ENCODE results near the gene CDH13. TPM values are rescaled to one million over a fixed set of nuclear protein-coding genes. Genes with fewer than 3 reads are reported as not detected.
A peak's percentile ranks its signal among the peaks of the same experiment; 100 is the strongest.

The CDH13 gene
- total RNA-seq, 2 experiments from 2014 or later, result not detected

- H3K27me3 Mint-ChIP-seq, result peaks cover 2% of the 10 kb centered on the region
- ChIA-PET POLR2A (interaction anchor here (0.7 kb wide), 1 partner anchor 484 kb away, joined by 3 read pairs; no protein-coding TSS in a partner anchor), CTCF (interaction anchor here (1.1 to 3.1 kb wide), 2 partner anchors 18 to 484 kb away, joined by 3 to 8 read pairs; no protein-coding TSS in a partner anchor)
Observed at GRCh38 chr16:82653550-82654511, 27.1 kb downstream of the CDH13 start.

GRCh38 chr16:82655072-82655714 lies 28.4 kb downstream of the CDH13 start:
- Mint-ChIP-seq H3K36me3 (ENCODE audit: low read depth) (no peaks in the 10 kb centered on the region), H3K4me1 (peaks cover 90% of the 10 kb centered on the region), H3K9me3 (ENCODE audit: low read depth) (no peaks in the 10 kb centered on the region), H3K27ac (peak overlapping the region; percentile 81), H3K27me3 (no peaks in the 10 kb centered on the region), H3K4me3 (peak overlapping the region; percentile 17)
- intact Hi-C loops (cut with DNase I, micrococcal nuclease), result loop anchor here (1.0 to 10.0 kb wide), 6 partner anchors 14 to 1152 kb away; partner anchors contain the start of gene HSBP1 (in 1 of the 2)
- ATAC-seq (peak; percentile 59), DNase-seq (peak; percentile 87)
- ChIA-PET CTCF (interaction anchor here (0.5 to 3.1 kb wide), 4 partner anchors 8 to 486 kb away, joined by 3 to 8 read pairs (median 3); no protein-coding TSS in a partner anchor), POLR2A (no interaction called here)

More at GRCh38 chr16:82653550-82654511, 27.1 kb downstream of the CDH13 start:
- no peaks in the 10 kb centered on the region for H3K9me3 Mint-ChIP-seq (ENCODE audit: low read depth)
- peak; percentile 72 for DNase-seq
- peak overlapping the region; percentile 88 for H3K27ac Mint-ChIP-seq
- peak; percentile 77 for ATAC-seq
- H3K4me1 Mint-ChIP-seq, result peaks cover 88% of the 10 kb centered on the region
- intact Hi-C loops (cut with DNase I, micrococcal nuclease), result loop anchor here (1.0 to 10.0 kb wide), 9 partner anchors 13 to 1647 kb away; partner anchors contain the start of genes CENPN (in 1 of the 2), CMC2 (in 1 of the 2) and MPHOSPH6 (in 1 of the 2)
- no peaks in the 10 kb centered on the region for H3K36me3 Mint-ChIP-seq (ENCODE audit: low read depth)
- peak overlapping the region; percentile 37 for H3K4me3 Mint-ChIP-seq

GRCh38 chr16:82655720-82656490 lies 29.1 kb downstream of the CDH13 start:
- ChIA-PET POLR2A (no interaction called here), CTCF (interaction anchor here (0.5 to 3.1 kb wide), 5 partner anchors 9 to 392 kb away, joined by 3 to 8 read pairs (median 3); no protein-coding TSS in a partner anchor)
- DNase-seq, result no peak
- H3K9me3 Mint-ChIP-seq (ENCODE audit: low read depth), result no peaks in the 10 kb centered on the region
- H3K36me3 Mint-ChIP-seq (ENCODE audit: low read depth), result no peaks in the 10 kb centered on the region
- no peak for ATAC-seq
- no peak overlapping the region for H3K4me3 Mint-ChIP-seq
- H3K27me3 Mint-ChIP-seq, result no peaks in the 10 kb centered on the region
- intact Hi-C loops (cut with DNase I, micrococcal nuclease), result loop anchor here (1.0 to 10.0 kb wide), 6 partner anchors 15 to 1151 kb away; partner anchors contain the start of gene HSBP1 (in 1 of the 2)
- H3K27ac Mint-ChIP-seq, result peak overlapping the region; percentile 81
- peaks cover 89% of the 10 kb centered on the region for H3K4me1 Mint-ChIP-seq

- ATAC-seq (no peak), DNase-seq (no peak)
- peaks cover 77% of the 10 kb centered on the region for H3K4me1 Mint-ChIP-seq
- CTCF ChIA-PET, result interaction anchor here (1.9 kb wide), 1 partner anchor 16 kb away, joined by 7 read pairs; no protein-coding TSS in a partner anchor
- intact Hi-C loops (cut with DNase I, micrococcal nuclease), result loop anchor here (5.0 to 10.0 kb wide), 3 partner anchors 492 to 1150 kb away; partner anchors contain the start of gene HSBP1 (in 1 of the 2)
- H3K27ac Mint-ChIP-seq, result no peak overlapping the region
- POLR2A ChIA-PET, result no interaction called here
- H3K9me3 Mint-ChIP-seq (ENCODE audit: low read depth), result no peaks in the 10 kb centered on the region
- no peaks in the 10 kb centered on the region for H3K36me3 Mint-ChIP-seq (ENCODE audit: low read depth)
- H3K27me3 Mint-ChIP-seq, result no peaks in the 10 kb centered on the region
- no peak overlapping the region for H3K4me3 Mint-ChIP-seq
Observed at GRCh38 chr16:82657239-82657638, 30.5 kb downstream of the CDH13 start.

GRCh38 chr16:82657786-82658185 lies 31.0 kb downstream of the CDH13 start:
- Mint-ChIP-seq H3K27me3 (no peaks in the 10 kb centered on the region), H3K4me3 (no peak overlapping the region), H3K9me3 (ENCODE audit: low read depth) (no peaks in the 10 kb centered on the region), H3K4me1 (peaks cover 72% of the 10 kb centered on the region), H3K36me3 (ENCODE audit: low read depth) (no peaks in the 10 kb centered on the region), H3K27ac (no peak overlapping the region)
- ATAC-seq, result no peak
- DNase-seq, result no peak
- intact Hi-C loops (cut with DNase I, micrococcal nuclease), result loop anchor here (5.0 to 10.0 kb wide), 3 partner anchors 493 to 1150 kb away; partner anchors contain the start of gene HSBP1 (in 1 of the 2)
- POLR2A ChIA-PET, result no interaction called here
- CTCF ChIA-PET, result interaction anchor here (0.7 to 1.9 kb wide), 3 partner anchors 17 to 591 kb away, joined by 3 to 7 read pairs (median 3); no protein-coding TSS in a partner anchor

- DNase-seq (no peak), ATAC-seq (no peak)
- ChIA-PET CTCF (interaction anchor here (1.2 to 1.9 kb wide), 2 partner anchors 18 to 28 kb away, joined by 3 to 7 read pairs; no protein-coding TSS in a partner anchor), POLR2A (no interaction called here)
- H3K4me1 Mint-ChIP-seq, result peaks cover 62% of the 10 kb centered on the region
- no peak overlapping the region for H3K4me3 Mint-ChIP-seq
- no peaks in the 10 kb centered on the region for H3K27me3 Mint-ChIP-seq
- H3K36me3 Mint-ChIP-seq (ENCODE audit: low read depth), result no peaks in the 10 kb centered on the region
- H3K27ac Mint-ChIP-seq, result no peak overlapping the region
- intact Hi-C loops (cut with DNase I, micrococcal nuclease), result loop anchor here (5.0 to 10.0 kb wide), 3 partner anchors 494 to 1149 kb away; partner anchors contain the start of gene HSBP1 (in 1 of the 2)
- no peaks in the 10 kb centered on the region for H3K9me3 Mint-ChIP-seq (ENCODE audit: low read depth)
Observed at GRCh38 chr16:82658796-82659195, 32.0 kb downstream of the CDH13 start.

- ATAC-seq (peak; percentile 55), DNase-seq (peak; percentile 72)
- no peaks in the 10 kb centered on the region for H3K9me3 Mint-ChIP-seq (ENCODE audit: low read depth)
- ChIA-PET CTCF (interaction anchor here (1.8 kb wide), 1 partner anchor 20 kb away, joined by 4 read pairs; no protein-coding TSS in a partner anchor), POLR2A (no interaction called here)
- H3K4me1 Mint-ChIP-seq, result peaks cover 48% of the 10 kb centered on the region
- no peaks in the 10 kb centered on the region for H3K36me3 Mint-ChIP-seq (ENCODE audit: low read depth)
- peak overlapping the region; percentile 71 for H3K27ac Mint-ChIP-seq
- H3K4me3 Mint-ChIP-seq, result peak overlapping the region; percentile 40
- intact Hi-C loops (cut with DNase I, micrococcal nuclease), result no loop called here
- H3K27me3 Mint-ChIP-seq, result no peaks in the 10 kb centered on the region
Observed at GRCh38 chr16:82660075-82660645, 33.4 kb downstream of the CDH13 start.

GRCh38 chr16:82660966-82661365 lies 34.2 kb downstream of the CDH13 start:
- Mint-ChIP-seq H3K4me3 (no peak overlapping the region), H3K27ac (no peak overlapping the region), H3K36me3 (ENCODE audit: low read depth) (no peaks in the 10 kb centered on the region), H3K27me3 (peaks cover 2% of the 10 kb centered on the region), H3K4me1 (peaks cover 40% of the 10 kb centered on the region), H3K9me3 (ENCODE audit: low read depth) (no peaks in the 10 kb centered on the region)
- ATAC-seq (no peak), DNase-seq (no peak)
- POLR2A ChIA-PET, result no interaction called here
- intact Hi-C loops (cut with DNase I, micrococcal nuclease), result no loop called here
- CTCF ChIA-PET, result interaction anchor here (1.8 kb wide), 1 partner anchor 21 kb away, joined by 4 read pairs; no protein-coding TSS in a partner anchor

- peaks cover 14% of the 10 kb centered on the region for H3K4me1 Mint-ChIP-seq
- no peak for DNase-seq
- H3K36me3 Mint-ChIP-seq (ENCODE audit: low read depth), result no peaks in the 10 kb centered on the region
- H3K4me3 Mint-ChIP-seq, result no peak overlapping the region
- ChIA-PET CTCF (no interaction called here), POLR2A (no interaction called here)
- H3K9me3 Mint-ChIP-seq (ENCODE audit: low read depth), result no peaks in the 10 kb centered on the region
- H3K27me3 Mint-ChIP-seq, result peaks cover 2% of the 10 kb centered on the region
- H3K27ac Mint-ChIP-seq, result no peak overlapping the region
- intact Hi-C loops (cut with DNase I, micrococcal nuclease), result no loop called here
- ATAC-seq, result no peak
Observed at GRCh38 chr16:82664181-82664580, 37.4 kb downstream of the CDH13 start.

- Mint-ChIP-seq H3K4me3 (no peak overlapping the region), H3K36me3 (ENCODE audit: low read depth) (no peaks in the 10 kb centered on the region), H3K27me3 (peaks cover 2% of the 10 kb centered on the region), H3K9me3 (ENCODE audit: low read depth) (no peaks in the 10 kb centered on the region), H3K4me1 (peaks cover 5% of the 10 kb centered on the region), H3K27ac (no peak overlapping the region)
- POLR2A ChIA-PET, result no interaction called here
- intact Hi-C loops (cut with DNase I, micrococcal nuclease), result no loop called here
- DNase-seq, result no peak
- ATAC-seq, result no peak
- CTCF ChIA-PET, result no interaction called here
Observed at GRCh38 chr16:82665025-82665424, 38.3 kb downstream of the CDH13 start.
